GM21529 (cell line): ENCODE measurements around the gene MCF2L2.
"Not testable (repeated sequence)": the region's sequence is repeated elsewhere in the genome, so short reads cannot be mapped to it uniquely, and the experiment has no call there.

Experiments
- ATAC-seq: cut with Tn5 transposase; IDR thresholded peaks from one replicate; pipeline ENCODE4 v1.9.1; 2021; ENCODE audit not compliant: unreplicated experiment

The MCF2L2 gene

DNA sequence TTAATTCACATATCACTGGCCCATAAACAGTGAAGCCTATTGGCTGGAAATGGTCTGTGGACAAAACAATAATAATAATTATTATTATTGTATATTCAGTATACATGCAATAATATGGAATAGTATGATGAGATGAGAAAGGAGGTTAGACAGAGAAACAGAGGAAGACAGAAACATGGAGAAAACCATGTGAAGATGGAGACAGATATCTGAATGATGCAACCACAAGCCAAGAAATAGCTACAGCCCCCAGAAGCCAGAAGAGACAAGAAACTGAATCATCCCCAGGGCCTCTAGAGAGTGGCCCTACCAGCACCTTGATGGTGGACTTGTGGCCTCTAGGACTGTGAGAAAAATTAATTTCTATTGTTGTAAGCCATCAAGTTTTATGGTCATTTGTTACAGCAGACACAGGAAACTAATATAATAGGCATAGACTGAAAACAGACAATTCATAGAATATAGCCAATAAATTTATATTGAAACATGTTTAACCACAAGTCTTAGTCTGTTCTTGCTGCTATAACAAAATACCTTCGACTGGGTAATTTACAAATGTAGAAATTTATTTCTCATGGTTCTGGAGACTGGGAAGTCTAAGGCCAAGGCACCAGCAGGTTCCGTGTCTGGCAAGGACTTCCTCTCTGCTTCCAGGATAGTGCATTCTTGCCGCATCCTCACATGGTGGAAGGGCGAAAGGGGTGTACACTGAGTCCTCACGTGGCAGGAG is 31.6 kb downstream of the MCF2L2 start:
- no peak for ATAC-seq

GRCh38 chr3:183394150-183394549 is 34.3 kb downstream of the MCF2L2 start:
- no peak for ATAC-seq

GRCh38 chr3:183393625-183394024 is 34.8 kb downstream of the MCF2L2 start:
- no peak for ATAC-seq

- ATAC-seq: no peak
These were observed 36.0 kb downstream of the MCF2L2 start for GRCh38 chr3:183392186-183393034.

- no peak for ATAC-seq
These were observed 37.0 kb downstream of the MCF2L2 start for GRCh38 chr3:183391460-183391859.

DNA sequence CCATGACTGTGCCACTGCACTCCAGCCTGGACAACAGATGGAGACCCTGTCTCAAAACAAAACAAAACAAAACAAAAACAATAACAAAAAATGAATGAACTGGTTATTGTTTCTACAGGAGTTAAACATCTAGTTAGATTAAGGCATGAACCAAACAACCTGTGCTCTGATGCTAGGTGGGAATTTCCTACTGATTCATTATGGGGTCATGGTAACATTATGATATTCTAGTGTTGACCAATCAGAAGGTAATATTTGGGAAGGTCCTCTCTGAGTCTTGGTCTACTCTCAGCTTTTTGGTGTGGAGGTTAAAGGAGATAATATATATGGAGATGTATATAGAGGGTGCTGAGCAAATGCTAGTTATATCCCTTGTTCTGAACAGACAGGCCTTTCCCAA is 37.6 kb downstream of the MCF2L2 start:
- ATAC-seq: no peak

GRCh38 chr3:183388213-183388895 is 40.1 kb downstream of the MCF2L2 start:
- no peak for ATAC-seq

DNA sequence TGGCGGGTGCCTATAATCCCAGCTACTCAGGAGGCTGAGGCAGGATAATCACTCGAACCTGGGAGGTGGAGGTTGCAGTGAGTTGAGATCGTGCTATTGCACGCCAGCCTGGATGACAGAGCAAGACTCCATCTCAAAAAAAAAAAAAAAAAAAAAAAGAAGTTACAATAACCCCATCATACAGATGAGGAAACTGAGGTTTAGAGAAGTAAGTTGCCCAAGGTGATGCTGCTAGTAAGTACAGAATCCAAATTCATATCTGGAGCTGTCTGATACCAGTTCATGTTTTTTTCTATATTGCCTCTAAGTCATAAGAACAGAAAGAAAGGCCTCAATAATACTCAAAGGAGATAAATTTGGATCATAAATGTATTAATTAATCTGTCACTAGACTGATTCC is 40.6 kb downstream of the MCF2L2 start:
- no peak for ATAC-seq

DNA sequence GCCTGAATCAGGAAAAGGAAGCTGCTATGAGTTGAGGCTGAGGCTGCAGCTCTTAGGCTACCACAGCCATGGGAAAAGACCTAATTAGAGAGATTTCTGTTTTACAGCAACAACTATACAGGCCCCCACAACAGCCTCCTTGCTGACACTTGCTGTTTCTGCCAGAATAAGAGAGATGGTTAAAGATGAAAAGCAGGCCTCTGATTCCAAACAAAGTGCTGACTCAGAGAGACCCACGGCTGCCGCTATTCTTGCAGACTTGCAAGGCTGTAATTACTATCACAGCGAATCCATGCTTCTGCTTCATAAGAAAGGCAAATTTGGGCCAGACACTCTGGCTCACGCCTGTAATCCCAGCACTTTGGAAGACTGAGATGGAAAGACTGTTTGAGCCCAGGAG is 41.8 kb downstream of the MCF2L2 start:
- no peak for ATAC-seq

DNA sequence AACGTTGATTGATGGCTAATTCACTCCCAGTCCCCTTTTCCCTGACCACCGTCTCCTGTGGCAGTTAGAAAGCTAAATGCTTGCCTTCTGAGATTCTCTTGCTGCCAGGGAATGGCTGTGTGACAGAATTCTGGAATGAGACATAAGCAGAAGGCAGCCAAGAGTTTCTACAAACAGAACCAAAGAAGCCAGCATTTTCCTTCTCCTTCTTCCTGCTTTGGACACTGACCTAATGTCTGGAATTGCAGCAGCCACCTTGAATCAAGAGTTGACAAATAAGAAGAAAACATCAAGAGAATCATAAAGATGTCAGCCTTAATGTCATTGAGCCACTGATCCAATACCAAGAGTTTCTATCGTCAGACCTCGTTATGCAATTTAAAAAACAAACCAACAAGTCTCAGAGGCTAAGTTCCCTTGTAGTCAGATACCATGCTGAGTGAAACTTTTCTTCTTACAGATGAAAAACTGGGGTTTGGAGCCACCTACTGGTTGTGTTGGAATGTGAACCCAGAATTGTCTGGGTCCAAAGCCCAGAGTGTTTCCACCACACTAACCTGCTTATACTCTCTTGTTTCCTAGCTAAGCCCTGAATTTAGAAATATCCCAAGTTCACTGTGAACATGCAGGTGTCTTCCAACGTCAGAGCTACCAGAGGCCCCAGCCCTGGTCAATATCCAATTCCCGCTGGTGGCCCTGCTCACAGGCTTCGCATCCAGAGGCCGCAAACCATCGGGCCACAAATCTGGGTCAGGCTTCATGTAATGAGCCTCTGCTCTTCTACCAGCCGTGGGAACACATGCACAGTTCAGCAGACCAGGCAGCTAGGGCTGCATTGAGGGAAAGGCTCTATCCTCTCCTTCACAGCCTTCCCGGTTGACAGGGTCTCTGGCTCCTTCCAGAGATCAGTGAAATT is 42.5 kb downstream of the MCF2L2 start:
- peak; percentile 63 for ATAC-seq

DNA sequence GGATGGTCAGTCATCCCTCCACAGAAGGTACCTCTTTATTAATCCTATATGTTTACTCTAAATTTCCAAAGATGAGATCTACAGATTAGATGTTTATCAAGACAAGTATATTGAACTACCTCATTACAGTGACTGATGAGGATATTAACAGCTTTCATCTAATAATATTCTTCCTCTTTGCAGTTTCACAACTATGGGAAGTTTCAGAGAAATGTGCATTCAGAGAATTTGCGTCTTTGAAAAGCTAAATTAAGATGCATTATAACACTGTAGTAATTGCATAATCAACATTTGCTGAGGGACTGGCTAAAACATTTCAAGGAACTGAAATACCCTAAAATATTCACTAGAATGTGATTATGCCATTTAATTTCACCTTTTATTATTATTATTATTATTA is 46.7 kb downstream of the MCF2L2 start:
- ATAC-seq: no peak

DNA sequence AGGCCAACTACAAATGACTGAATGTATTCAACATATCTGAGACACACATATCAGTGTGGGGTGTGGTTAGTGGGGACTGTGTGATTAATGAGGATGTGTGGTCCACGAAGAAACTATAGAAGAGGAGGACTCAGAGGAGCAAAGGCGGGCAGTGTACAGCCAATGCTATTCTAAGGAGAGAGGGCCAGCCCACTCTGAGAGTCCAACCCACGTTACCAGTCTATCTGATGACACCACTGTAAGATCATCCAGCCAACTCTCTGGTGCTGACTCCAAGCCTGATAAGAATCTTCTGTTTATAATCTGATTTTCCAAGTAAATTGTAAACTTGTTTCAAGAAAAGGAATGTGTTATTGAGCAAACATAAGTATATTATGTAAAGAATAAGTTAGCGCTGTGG is 47.2 kb downstream of the MCF2L2 start:
- no peak for ATAC-seq

- ATAC-seq: no peak
These were observed 49.5 kb downstream of the MCF2L2 start for GRCh38 chr3:183378951-183379350.

- ATAC-seq: no peak
These were observed 49.9 kb downstream of the MCF2L2 start for GRCh38 chr3:183378545-183378944.

DNA sequence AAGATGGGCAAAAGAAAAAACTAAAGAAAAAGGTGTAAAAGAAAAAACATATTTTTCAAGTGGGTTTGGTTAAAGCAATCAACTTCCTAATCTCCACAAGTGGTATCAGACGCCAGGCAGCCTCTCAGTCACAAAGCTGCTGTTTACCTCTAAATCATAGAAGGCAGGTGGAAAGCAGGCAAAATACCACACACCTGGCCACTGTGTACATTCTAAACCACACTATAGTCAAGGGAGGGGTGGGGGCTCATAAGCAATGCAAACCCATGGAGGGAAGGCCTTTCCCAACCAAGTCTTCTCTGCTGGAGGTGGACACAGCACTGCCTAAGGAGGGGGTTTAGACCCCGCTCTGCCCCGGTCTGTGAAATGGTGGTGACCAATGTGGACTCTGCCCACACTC is 50.4 kb downstream of the MCF2L2 start:
- ATAC-seq: no peak

DNA sequence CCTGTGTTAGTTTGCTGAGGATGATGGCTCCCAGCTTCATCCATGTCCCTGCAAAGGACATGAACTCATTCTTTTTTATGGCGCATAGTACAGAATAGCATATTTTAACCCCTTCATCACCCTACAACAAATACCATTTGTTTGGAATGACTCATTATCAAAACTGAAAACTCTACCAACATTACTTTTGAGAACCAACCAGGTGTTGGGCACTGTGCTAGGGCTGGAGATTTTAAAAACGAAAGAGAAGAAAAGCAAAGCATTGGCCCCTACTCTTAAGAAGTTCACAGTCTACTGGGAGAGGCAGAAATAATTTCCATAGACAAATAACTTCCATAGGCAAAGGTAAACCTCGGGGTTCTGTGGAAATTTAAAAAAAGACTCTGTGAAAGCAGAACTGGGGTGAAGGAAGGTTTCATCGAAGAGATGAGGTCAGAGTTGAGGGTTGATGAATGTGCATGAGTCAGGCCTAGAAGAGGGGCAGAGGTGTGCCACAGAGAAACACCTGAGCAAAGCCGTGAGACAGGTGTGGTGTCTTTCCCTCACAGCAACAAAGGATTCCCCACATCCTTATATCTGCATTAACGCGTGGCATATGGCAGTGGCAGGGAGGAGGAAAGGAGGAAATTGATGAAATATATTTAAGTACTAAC is 51.0 kb downstream of the MCF2L2 start:
- no peak for ATAC-seq

DNA sequence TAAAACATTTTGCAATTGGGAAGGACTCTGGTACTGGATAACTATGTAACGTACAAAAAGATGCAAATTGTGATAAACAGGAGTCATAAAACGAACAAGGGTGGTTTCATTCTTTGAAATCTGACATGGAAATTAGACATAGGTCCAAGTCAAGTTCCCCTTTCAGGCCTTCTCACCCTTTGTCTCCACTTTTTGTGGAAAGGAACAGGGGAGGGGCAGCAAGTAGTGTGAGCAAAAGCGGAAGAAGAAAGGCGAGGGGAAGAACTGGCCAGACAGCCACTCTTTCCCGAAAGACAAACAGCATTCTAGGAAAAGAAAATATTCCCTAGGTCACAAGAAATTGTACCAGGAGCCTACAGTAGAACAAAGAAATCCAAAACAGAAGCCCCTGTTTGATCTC is 52.6 kb downstream of the MCF2L2 start:
- no peak for ATAC-seq

DNA sequence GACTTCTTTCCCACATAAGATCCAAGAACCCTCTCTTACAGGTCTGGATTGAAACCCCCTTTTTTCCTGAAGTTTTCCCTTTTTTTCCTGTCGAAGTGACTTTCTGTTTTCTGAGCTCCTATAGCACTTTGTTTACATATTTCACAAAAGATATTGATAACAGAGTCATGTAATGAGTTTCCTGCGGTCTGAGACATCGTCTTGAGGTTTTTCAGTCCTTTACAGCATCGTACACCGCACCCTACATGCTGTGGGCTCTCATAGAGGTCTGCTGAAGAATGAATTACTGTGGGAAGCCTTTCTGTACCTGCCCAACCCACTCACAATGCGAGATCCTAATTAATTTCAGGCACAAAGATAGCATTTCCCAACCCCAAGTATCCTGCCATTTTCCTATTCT is 53.1 kb downstream of the MCF2L2 start:
- no peak for ATAC-seq

DNA sequence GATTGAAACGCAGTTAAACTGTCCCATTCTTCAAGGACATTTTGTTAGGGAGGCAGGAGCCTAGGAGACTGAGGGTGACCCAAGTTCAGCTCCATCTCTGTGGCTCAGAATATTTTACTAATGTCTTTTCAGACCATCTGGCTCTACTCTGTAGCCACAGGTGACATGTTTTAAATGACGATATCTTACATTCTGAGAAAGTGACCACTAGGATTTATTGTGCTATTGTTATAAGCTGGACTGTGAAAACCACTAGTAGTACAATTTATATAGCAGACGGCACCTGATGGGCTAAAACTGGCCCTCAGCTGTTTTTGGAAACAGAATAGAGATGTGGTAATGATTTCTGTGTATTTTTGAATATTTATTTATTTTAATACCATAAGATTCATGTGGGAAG is 55.5 kb downstream of the MCF2L2 start:
- ATAC-seq: no peak

GRCh38 chr3:183371600-183371968 is 56.8 kb downstream of the MCF2L2 start:
- not testable (repeated sequence) for ATAC-seq
